Heart left ventricle (tissue), 16 donors: ENCODE measurements around the gene MOXD1. TPM values are rescaled to one million over a fixed set of nuclear protein-coding genes. Genes with fewer than 3 reads are reported as not detected.
A peak's percentile ranks its signal among the peaks of the same experiment; 100 is the strongest.

Source experiments
- ATAC-seq, 4 donors: fragments of 200-7000 bp; cut with Tn5 transposase; one replicate each; pipeline ENCODE4 v1.9.1; 2020 to 2022; ENCODE audit warnings: moderate library complexity in 4 of 4, mild to moderate bottlenecking in 3 of 4, moderate number of reproducible peaks in 1 of 4
- DNase-seq, 5 donors: peaks; one replicate each; pipeline ENCODE4 v3.0.0-alpha.2; 2020
- H3K27ac ChIP-seq, 12 donors: fragments of 200-600 bp; sonication (generic) in 4 of 12; one replicate each; pipeline versions ENCODE4 v1.5.0 to v1.8.0; 2016 to 2022; ENCODE audit warnings: mild to moderate bottlenecking in 2 of 12
- H3K27me3 ChIP-seq, 9 donors: fragments of 200-600 bp; sonication (generic) in 2 of 9; one replicate each; pipeline versions ENCODE4 v1.5.1 to v1.8.0; 2016 to 2022; ENCODE audit warnings: mild to moderate bottlenecking in 3 of 9
- H3K36me3 ChIP-seq, 9 donors: fragments of 200-600 bp; sonication (generic) in 2 of 9; one replicate each; pipeline versions ENCODE4 v1.5.0 to v1.8.0; 2018 to 2022; ENCODE audit warnings: mild to moderate bottlenecking in 2 of 9
- H3K4me1 ChIP-seq, 12 donors: fragments of 200-600 bp; sonication (generic) in 4 of 12; one replicate each; pipeline versions ENCODE4 v1.5.0 to v1.8.0; 2016 to 2022; ENCODE audit warnings: mild to moderate bottlenecking in 3 of 12
- H3K4me3 ChIP-seq, 12 donors: fragments of 200-600 bp; sonication (generic) in 4 of 12; one replicate each; pipeline versions ENCODE4 v1.5.0 to v1.8.0; 2017 to 2022; ENCODE audit warnings: mild to moderate bottlenecking in 9 of 12, moderate library complexity in 4 of 12
- H3K9me3 ChIP-seq, 12 donors: fragments of 200-600 bp; sonication (generic) in 4 of 12; one replicate each; pipeline versions ENCODE4 v1.5.0 to v1.8.0; 2016 to 2022; ENCODE audit warnings: mild to moderate bottlenecking in 1 of 12
- CTCF ChIP-seq, 12 donors: fragments of 200-600 bp; sonication (generic) in 4 of 12; IDR thresholded peaks; one replicate each; pipeline versions ENCODE4 v1.5.0 to v1.8.0; 2018 to 2022; ENCODE audit warnings: antibody characterized with exemption in 12 of 12, mild to moderate bottlenecking in 5 of 12
- POLR2A ChIP-seq, 2 donors: fragments of 450-650 bp; IDR thresholded peaks; one replicate each; pipeline ENCODE4 v1.6.1; 2017; ENCODE audit warnings: antibody characterized with exemption in 2 of 2, mild to moderate bottlenecking in 2 of 2, moderate library complexity in 2 of 2
- WGBS, 4 donors: extraction: QIAGEN DNeasy Blood & Tissue Kit in 2 of 4; methylation state at CpG; one replicate each; pipeline versions ENCODE4 v1.1.5 to v1.1.7; 2013 to 2018; 5-methylcytosine and 5-hydroxymethylcytosine counted together
- intact Hi-C, 10 donors: fragments of 100-400 bp; cut with DNase I; formaldehyde crosslinking; loops; one replicate each; pipeline versions ENCODE4 v1.11.1 to v1.14.2; 2022
- polyA plus RNA-seq, 2 donors: library from polyadenylated mRNA; stranded (reverse); fragments of 200-250 nt; gene quantifications; one replicate each; pipeline ENCODE4 v1.2.3, GENCODE V29; 2013
- total RNA-seq, 9 donors: library from RNA; depleted of rRNA in 2 of 9; stranded (reverse); fragments of >200 nt in 2 of 9; fragmentation: NEBNext Ultra II Directional in 3 of 9; extraction: Animal tissue kit (Norgen Biotek cat#: 25700) in 3 of 9; gene quantifications; one replicate each; pipeline versions ENCODE4 v1.1.0 to v1.2.4, GENCODE V29; 2016 to 2023
- donor health status: ischemic (EF 13 %, LVEDD 7.1; RV severe dilation, severe dysfunction).
- donor health status: healthy with polysubstance abuse.
- donor health status: DM: no; HTN: yes; CAD: no.
- donor health status: DM: no; HTN: no; CAD: no.
- donor health status: ischemic (EF 25% LVEDD 6.9; RV normal size, moderate dysfunction).
- donor health status: ischemic (EF 25% LVEDD 5.7; RV mildly dilated, moderate dysfunction).
- donor health status: healthy.
- donor health status: DM: yes; HTN: yes; CAD: no.
- donor health status: ischemic (EF 35%, LVEDD 5.7; RV mildly dilated, moderate dysfunction).
- donor health status: nonischemic (EF 11% LVEDD 7.7; RV severe dilation, severe dysfunction).
- donor health status: DM: yes; HTN: yes; CAD: no.
- donor health status: PGD.
- donor health status: ischemic (EF 29% LVEDD 5.4; RV normal size, mild dysfunction).
- donor health status: nonischemic (EF 23%, LVEDD 6.1; RV moderate dilation, normal function).

The MOXD1 gene
- total and polyA plus RNA-seq, 11 donors, result 0.69 to 10.5 (median 3.0) TPM

- no peaks in the 10 kb centered on the region for H3K36me3 ChIP-seq
- H3K9me3 ChIP-seq, result peaks cover 0 to 43% (median 3%) of the 10 kb centered on the region in 12 donors
- TF ChIP-seq POLR2A (IDR thresholded peaks at IDR 0.05) (no peak), CTCF (IDR thresholded peaks at IDR 0.05) (no peak)
- intact Hi-C loops, result no loop called here
- H3K4me3 ChIP-seq, result no peak overlapping the region
- no peaks in the 10 kb centered on the region for H3K4me1 ChIP-seq
- no peak overlapping the region for H3K27ac ChIP-seq
- WGBS, 4 donors, result 65 to 88% (median 79%) methylated on average over 3 to 5 of the region's 5 CpGs
- peaks cover 0 to 6% (median 0%) of the 10 kb centered on the region in 9 donors for H3K27me3 ChIP-seq
- ATAC-seq (no peak), DNase-seq (no peak)
Measured at GRCh38 chr6:132425176-132425575, 23.9 kb upstream of the MOXD1 start.

GRCh38 chr6:132423839-132424238 is 22.6 kb upstream of the MOXD1 start:
- Histone ChIP-seq H3K27me3 (peaks cover 0 to 6% (median 0%) of the 10 kb centered on the region in 9 donors), H3K9me3 (peaks cover 0 to 46% (median 3%) of the 10 kb centered on the region in 12 donors), H3K4me1 (no peaks in the 10 kb centered on the region), H3K36me3 (no peaks in the 10 kb centered on the region), H3K27ac (no peak overlapping the region), H3K4me3 (no peak overlapping the region)
- TF ChIP-seq CTCF (IDR thresholded peaks at IDR 0.05), result no peak
- TF ChIP-seq POLR2A (IDR thresholded peaks at IDR 0.05), result no peak
- WGBS, 4 donors, result 86 to 94% (median 92%) methylated on average over 3 of the region's 3 CpGs
- no peak for ATAC-seq
- DNase-seq, result no peak
- intact Hi-C loops, result no loop called here

GRCh38 chr6:132418235-132418965 is 17.1 kb upstream of the MOXD1 start:
- no peaks in the 10 kb centered on the region for H3K27me3 ChIP-seq
- no peak for DNase-seq
- intact Hi-C loops, result no loop called here
- no peak overlapping the region for H3K27ac ChIP-seq
- no peaks in the 10 kb centered on the region for H3K4me1 ChIP-seq
- H3K36me3 ChIP-seq, result no peaks in the 10 kb centered on the region
- 78 to 87% (median 85%) methylated on average over 6 of the region's 6 CpGs for WGBS, 4 donors
- no peak for TF ChIP-seq CTCF (IDR thresholded peaks at IDR 0.05)
- TF ChIP-seq POLR2A (IDR thresholded peaks at IDR 0.05), result no peak
- no peak overlapping the region for H3K4me3 ChIP-seq
- no peak for ATAC-seq
- H3K9me3 ChIP-seq, result peaks cover 0 to 54% (median 1%) of the 10 kb centered on the region in 12 donors

- Histone ChIP-seq H3K27me3 (no peaks in the 10 kb centered on the region), H3K27ac (no peak overlapping the region), H3K4me1 (no peaks in the 10 kb centered on the region), H3K4me3 (no peak overlapping the region), H3K9me3 (peaks cover 0 to 18% (median 0%) of the 10 kb centered on the region in 12 donors), H3K36me3 (no peaks in the 10 kb centered on the region)
- intact Hi-C loops, result no loop called here
- peak in 1 of 5 donors; percentile 34 for DNase-seq
- no peak for TF ChIP-seq POLR2A (IDR thresholded peaks at IDR 0.05)
- TF ChIP-seq CTCF (IDR thresholded peaks at IDR 0.05), result no peak
- WGBS, 4 donors, result 56 to 65% (median 61%) methylated on average over 5 of the region's 5 CpGs
- ATAC-seq, result peak in 3 of 4 donors; percentile 61 to 88 (median 73)
Measured at GRCh38 chr6:132414761-132415160, 13.5 kb upstream of the MOXD1 start.
